Endothelial cell of umbilical vein (primary cell): ENCODE measurements around the gene AGA. TPM values are rescaled to one million over a fixed set of nuclear protein-coding genes. Genes with fewer than 3 reads are reported as not detected.

ENCODE experiments used
- BruUV-seq: library from RNA; stranded (reverse); fragments of 400-500 nt; replicated peaks from 2 replicates; lab custom pipeline; 2021; lab: Mats Ljungman, UMichigan
- CTCF ChIA-PET: fragments of 300-600, 350-600 bp; sonication (Branson Sonifier 250); formaldehyde crosslinking; loops from one replicate; lab custom pipeline; 2021; ENCODE audit warnings: antibody characterized with exemption, inconsistent platforms; lab: Charles Lee
- POLR2A ChIA-PET: fragments of 300-600, 350-600 bp; sonication (Branson Sonifier 250); formaldehyde crosslinking; loops from one replicate; lab custom pipeline; 2021; ENCODE audit warnings: antibody characterized with exemption, inconsistent platforms; lab: Charles Lee
- DNase-seq: peaks from one replicate; pipeline ENCODE4 v3.0.0-alpha.2; 2011; ENCODE audit warnings: low read depth, low spot score
- FAIRE-seq: peaks from 2 replicates; lab custom pipeline; 2011; peaks lifted over from hg19 to GRCh38; lab: Jason Lieb, UNC
- H2AFZ ChIP-seq: 2 replicates; pipeline ENCODE4 v1.6.0; 2012; ENCODE audit warnings: low read depth, low read length, control low read depth, inconsistent platforms
- H3K27ac ChIP-seq: 2 replicates; pipeline ENCODE4 v1.5.1; 2011; ENCODE audit warnings: low read depth, mild to moderate bottlenecking, control low read depth, low read length, moderate library complexity; ENCODE audit not compliant: insufficient read depth
- H3K27me3 ChIP-seq, 2 experiments: 2 replicates each; pipeline versions ENCODE4 v1.6.0 to v1.6.1; 2011; ENCODE audit warnings: low read length in 2 of 2, mixed read lengths in 1 of 2; ENCODE audit not compliant: control insufficient read depth in 2 of 2, insufficient read depth in 2 of 2
- H3K36me3 ChIP-seq, 2 experiments: 2 replicates in 1 of 2; 3 replicates in 1 of 2; pipeline ENCODE4 v1.5.1; 2011; ENCODE audit warnings: low read length in 2 of 2, mild to moderate bottlenecking in 1 of 2, moderate library complexity in 1 of 2; ENCODE audit not compliant: control insufficient read depth in 2 of 2, insufficient read depth in 2 of 2; ENCODE audit errors: extremely low read depth in 1 of 2
- H3K4me1 ChIP-seq: 3 replicates; pipeline ENCODE4 v1.5.1; 2011; ENCODE audit warnings: mild to moderate bottlenecking, low read length; ENCODE audit not compliant: control insufficient read depth, insufficient read depth; ENCODE audit errors: extremely low read depth
- H3K4me2 ChIP-seq: 2 replicates; pipeline ENCODE4 v1.6.1; 2011; ENCODE audit warnings: low read length, control low read depth, mixed read lengths; ENCODE audit not compliant: insufficient read depth
- H3K4me3 ChIP-seq, 3 experiments: fragments of 200-600 bp in 1 of 3; sonication (generic), shearing (Covaris generic) in 1 of 3; replicated peaks in 1 of 3; 2 replicates each; pipeline ENCODE4 v1.5.1; 2011 to 2016; ENCODE audit warnings: control low read depth in 3 of 3, low read length in 3 of 3, mild to moderate bottlenecking in 2 of 3, inconsistent platforms in 1 of 3, low read depth in 1 of 3, moderate library complexity in 1 of 3; ENCODE audit not compliant: insufficient read depth in 1 of 3
- H3K79me2 ChIP-seq: 2 replicates; pipeline ENCODE4 v1.6.0; 2012; ENCODE audit warnings: low read length, inconsistent platforms; ENCODE audit not compliant: control insufficient read depth, insufficient read depth
- H3K9ac ChIP-seq: replicated peaks from 2 replicates; pipeline ENCODE3; 2011; ENCODE audit warnings: low read length, control low read depth; ENCODE audit not compliant: insufficient read depth; ENCODE audit errors: extremely low read depth
- H3K9me1 ChIP-seq: replicated peaks from 3 replicates; pipeline ENCODE4 v1.6.0; 2011; ENCODE audit warnings: mild to moderate bottlenecking, low read length; ENCODE audit not compliant: control insufficient read depth, insufficient read depth; ENCODE audit errors: extremely low read depth
- H3K9me3 ChIP-seq: replicated peaks from 2 replicates; pipeline ENCODE4 v1.5.1; 2012; ENCODE audit warnings: low read length, inconsistent platforms; ENCODE audit not compliant: control insufficient read depth, insufficient read depth
- H4K20me1 ChIP-seq: replicated peaks from 2 replicates; pipeline ENCODE3; 2011; ENCODE audit warnings: mild to moderate bottlenecking, low read length; ENCODE audit not compliant: control insufficient read depth, insufficient read depth; ENCODE audit errors: extremely low read depth
- EZH2 ChIP-seq: IDR thresholded peaks from 2 replicates; pipeline ENCODE4 v1.6.1; 2012; ENCODE audit warnings: borderline replicate concordance, low read depth, mild to moderate bottlenecking, moderate library complexity, low read length, inconsistent platforms; ENCODE audit not compliant: severe bottlenecking
- FOS ChIP-seq: IDR thresholded peaks from 2 replicates; pipeline ENCODE4 v1.6.1; 2011; ENCODE audit warnings: mild to moderate bottlenecking, low read length, moderate library complexity, borderline replicate concordance; ENCODE audit not compliant: insufficient read depth
- GATA2 ChIP-seq: IDR thresholded peaks from 2 replicates; pipeline ENCODE4 v1.7.0; 2011; ENCODE audit warnings: low read depth, mild to moderate bottlenecking, moderate library complexity, mixed read lengths, low read length; ENCODE audit not compliant: insufficient read length, insufficient read depth
- JUN ChIP-seq: IDR thresholded peaks from 2 replicates; pipeline ENCODE4 v1.6.1; 2011; ENCODE audit warnings: borderline replicate concordance, low read depth; ENCODE audit not compliant: insufficient read length, insufficient read depth
- MYC ChIP-seq: IDR thresholded peaks from one replicate; pipeline ENCODE4 v1.6.1; 2011; ENCODE audit warnings: mild to moderate bottlenecking, low read depth, low read length
- POLR2A ChIP-seq: IDR thresholded peaks from 2 replicates; pipeline ENCODE4 v1.6.1; 2012; ENCODE audit warnings: low read depth, mild to moderate bottlenecking, control low read depth, low read length
- POLR2AphosphoS5 ChIP-seq: IDR thresholded peaks from 2 replicates; pipeline ENCODE4 v1.6.1; 2012; ENCODE audit warnings: low read depth, mild to moderate bottlenecking, control low read depth, low read length, moderate library complexity; ENCODE audit not compliant: insufficient read depth
- dilution Hi-C: fragments of 300-500 bp; cut with MboI; formaldehyde crosslinking; loops from one replicate; pipeline ENCODE4 v1.15.0; 2019; ENCODE audit warnings: low sequenced_read_pairs; ENCODE audit not compliant: extremely low pct_ligation_motif_present
- intact Hi-C: fragments of 100-400 bp; cut with micrococcal nuclease; formaldehyde crosslinking; loops from one replicate; pipeline ENCODE4 v1.10.0; 2022
- polyA plus RNA-seq, 4 experiments: library from polyadenylated mRNA; depleted of rRNA in 3 of 4; stranded (reverse) in 3 of 4; unstranded in 1 of 4; fragments of >200 nt; gene quantifications; 2 replicates each; pipeline versions ENCODE4 v1.2.1 to v1.2.3, GENCODE V29; 2011 to 2012; ENCODE audit warnings: missing spikeins in 1 of 4
- total RNA-seq: library from RNA; stranded (reverse); gene quantifications from 2 replicates; pipeline ENCODE4 v1.2.3, GENCODE V29; 2021
- TF ChIP-seq, protein P1 (sequence below), 2 donors: IDR thresholded peaks; 1 replicate in 1 of 2; 2 replicates in 1 of 2; pipeline ENCODE4 v1.5.1; 2011; ENCODE audit warnings: low read length in 2 of 2, mild to moderate bottlenecking in 2 of 2, moderate library complexity in 2 of 2, control low read depth in 1 of 2, inconsistent platforms in 1 of 2, low read depth in 1 of 2; ENCODE audit not compliant: insufficient read depth in 1 of 2; ENCODE audit errors: extremely low read depth in 1 of 2

The AGA gene
- total and polyA plus RNA-seq, 2 donors (not counting 3 experiments of a cell fraction or from before 2014, with no cell fraction given) = 14.1 to 16.9 TPM

DNA sequence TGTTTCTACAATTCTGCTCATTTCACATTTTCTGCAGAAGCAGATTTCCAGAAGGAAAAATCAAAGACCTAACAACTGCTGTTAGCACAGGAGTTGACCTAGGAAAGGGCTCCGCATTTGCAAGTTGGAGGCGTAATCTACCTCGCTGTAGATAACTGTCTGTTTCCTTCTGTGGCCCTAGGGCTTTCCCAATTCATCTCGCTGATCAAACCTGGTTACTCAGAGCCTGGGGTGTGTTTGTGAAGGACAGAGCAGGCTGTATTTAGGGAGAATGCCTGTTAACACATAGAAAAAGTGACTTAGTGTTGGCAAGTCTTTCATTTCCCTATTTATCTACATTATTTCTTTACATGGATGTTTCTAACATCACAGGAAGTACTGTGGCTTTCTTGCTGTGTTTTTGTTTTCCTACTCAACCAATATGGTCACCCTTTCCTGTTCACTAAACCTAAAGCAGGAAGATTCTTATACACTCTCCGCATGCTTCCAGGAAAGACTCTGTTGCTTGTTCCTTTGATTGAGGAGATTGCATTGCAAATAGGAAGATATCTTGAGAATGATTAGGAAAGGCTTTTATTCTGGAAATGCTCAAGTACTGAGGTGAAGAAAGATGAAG, 40.5 kb downstream of the AGA start:
- Histone ChIP-seq H3K9me1 (no peaks in the 10 kb centered on the region), H3K4me3 (no peak overlapping the region), H3K79me2 (no peaks in the 10 kb centered on the region), H4K20me1 (no peaks in the 10 kb centered on the region), H3K4me2 (no peak overlapping the region), H3K27ac (no peak overlapping the region), H3K9ac (no peak overlapping the region), H3K27me3 (peaks cover 0 to 2% of the 10 kb centered on the region in 2 experiments), H3K9me3 (no peaks in the 10 kb centered on the region), H3K36me3 (no peaks in the 10 kb centered on the region), H3K4me1 (no peaks in the 10 kb centered on the region), H2AFZ (no peak overlapping the region)
- DNase-seq (no peak), FAIRE-seq (no peak)
- CTCF ChIA-PET = no interaction called here
- TF ChIP-seq FOS (no peak), POLR2AphosphoS5 (no peak), MYC (no peak), POLR2A (no peak), JUN (no peak), EZH2 (no peak), GATA2 (no peak)
- TF ChIP-seq, protein P1, sequence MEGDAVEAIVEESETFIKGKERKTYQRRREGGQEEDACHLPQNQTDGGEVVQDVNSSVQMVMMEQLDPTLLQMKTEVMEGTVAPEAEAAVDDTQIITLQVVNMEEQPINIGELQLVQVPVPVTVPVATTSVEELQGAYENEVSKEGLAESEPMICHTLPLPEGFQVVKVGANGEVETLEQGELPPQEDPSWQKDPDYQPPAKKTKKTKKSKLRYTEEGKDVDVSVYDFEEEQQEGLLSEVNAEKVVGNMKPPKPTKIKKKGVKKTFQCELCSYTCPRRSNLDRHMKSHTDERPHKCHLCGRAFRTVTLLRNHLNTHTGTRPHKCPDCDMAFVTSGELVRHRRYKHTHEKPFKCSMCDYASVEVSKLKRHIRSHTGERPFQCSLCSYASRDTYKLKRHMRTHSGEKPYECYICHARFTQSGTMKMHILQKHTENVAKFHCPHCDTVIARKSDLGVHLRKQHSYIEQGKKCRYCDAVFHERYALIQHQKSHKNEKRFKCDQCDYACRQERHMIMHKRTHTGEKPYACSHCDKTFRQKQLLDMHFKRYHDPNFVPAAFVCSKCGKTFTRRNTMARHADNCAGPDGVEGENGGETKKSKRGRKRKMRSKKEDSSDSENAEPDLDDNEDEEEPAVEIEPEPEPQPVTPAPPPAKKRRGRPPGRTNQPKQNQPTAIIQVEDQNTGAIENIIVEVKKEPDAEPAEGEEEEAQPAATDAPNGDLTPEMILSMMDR (IDR thresholded peaks at IDR 0.05; ENCODE audit: extremely low read depth in 1 of 2, insufficient read depth in 1 of 2, low read depth in 1 of 2, low read length in 2 of 2) = no peak
- BruUV-seq = no TSS peak
- intact Hi-C loops = no loop called here
- POLR2A ChIA-PET = no interaction called here
- dilution Hi-C loops = no loop called here
